Common myeloid progenitor, CD34-positive (primary cell): ENCODE data around the gene PIGQ.
A peak's percentile ranks its signal among the peaks of the same experiment; 100 is the strongest.

Source experiments
- CTCF ChIA-PET: fragments of 350-600 bp; sonication (Branson Sonifier 250); formaldehyde crosslinking; loops from one replicate; lab custom pipeline; 2021; ENCODE audit warnings: antibody characterized with exemption; lab: Charles Lee
- POLR2A ChIA-PET: fragments of 350-600 bp; sonication (Branson Sonifier 250); formaldehyde crosslinking; loops from one replicate; lab custom pipeline; 2021; ENCODE audit warnings: antibody characterized with exemption; lab: Charles Lee
- DNase-seq, 3 donors: peaks; one replicate each; pipeline versions ENCODE4 v3.0.0 to v3.0.0-alpha.2; 2013
- H3K27ac ChIP-seq, 2 experiments: 1 replicate in 1 of 2; 2 replicates in 1 of 2; pipeline ENCODE4 v1.7.0; 2013; ENCODE audit warnings: inconsistent platforms in 2 of 2, low read length in 2 of 2, mild to moderate bottlenecking in 2 of 2, low read depth in 1 of 2, moderate library complexity in 1 of 2; ENCODE audit not compliant: severe bottlenecking in 2 of 2, insufficient read depth in 1 of 2, poor library complexity in 1 of 2
- H3K27me3 ChIP-seq, 5 experiments: replicated peaks in 2 of 5; 1 replicate in 3 of 5; 2 replicates in 2 of 5; pipeline versions ENCODE4 v1.6.1 to v1.7.0; 2013; ENCODE audit warnings: low read length in 4 of 5, mild to moderate bottlenecking in 2 of 5, moderate library complexity in 2 of 5, inconsistent platforms in 1 of 5; ENCODE audit not compliant: insufficient read depth in 5 of 5, control insufficient read depth in 4 of 5
- H3K36me3 ChIP-seq, 4 experiments: 1 replicate in 2 of 4; 2 replicates in 2 of 4; pipeline versions ENCODE4 v1.6.1 to v1.7.0; 2013; ENCODE audit warnings: low read length in 3 of 4, control low read depth in 1 of 4, mild to moderate bottlenecking in 1 of 4; ENCODE audit not compliant: control insufficient read depth in 4 of 4, insufficient read depth in 4 of 4
- H3K4me1 ChIP-seq, 4 experiments: 1 replicate in 3 of 4; 2 replicates in 1 of 4; pipeline versions ENCODE4 v1.6.1 to v1.7.1; 2013; ENCODE audit warnings: low read length in 3 of 4, mild to moderate bottlenecking in 3 of 4, control low read depth in 1 of 4, inconsistent platforms in 1 of 4, moderate library complexity in 1 of 4; ENCODE audit not compliant: control insufficient read depth in 4 of 4, insufficient read depth in 4 of 4; ENCODE audit errors: control extremely low read depth in 1 of 4
- H3K4me3 ChIP-seq, 7 experiments: 1 replicate in 4 of 7; 2 replicates in 3 of 7; pipeline versions ENCODE4 v1.5.1 to v1.7.0; 2013; ENCODE audit warnings: mild to moderate bottlenecking in 7 of 7, low read length in 6 of 7, moderate library complexity in 6 of 7, inconsistent platforms in 2 of 7, low read depth in 2 of 7, control low read depth in 1 of 7; ENCODE audit not compliant: insufficient read depth in 4 of 7, control insufficient read depth in 1 of 7; ENCODE audit errors: extremely low read depth in 1 of 7
- H3K9me3 ChIP-seq, 5 experiments: 1 replicate in 4 of 5; 2 replicates in 1 of 5; pipeline versions ENCODE4 v1.6.1 to v1.7.1; 2013; ENCODE audit warnings: low read length in 4 of 5, mild to moderate bottlenecking in 2 of 5, inconsistent platforms in 1 of 5, low read depth in 1 of 5, moderate library complexity in 1 of 5; ENCODE audit not compliant: control insufficient read depth in 4 of 5, insufficient read depth in 2 of 5; ENCODE audit errors: control extremely low read depth in 1 of 5
- WGBS: methylation state at CpG from one replicate; pipeline ENCODE4 v1.1.5; 2013; ENCODE audit not compliant: insufficient coverage; 5-methylcytosine and 5-hydroxymethylcytosine counted together

The PIGQ gene

DNA sequence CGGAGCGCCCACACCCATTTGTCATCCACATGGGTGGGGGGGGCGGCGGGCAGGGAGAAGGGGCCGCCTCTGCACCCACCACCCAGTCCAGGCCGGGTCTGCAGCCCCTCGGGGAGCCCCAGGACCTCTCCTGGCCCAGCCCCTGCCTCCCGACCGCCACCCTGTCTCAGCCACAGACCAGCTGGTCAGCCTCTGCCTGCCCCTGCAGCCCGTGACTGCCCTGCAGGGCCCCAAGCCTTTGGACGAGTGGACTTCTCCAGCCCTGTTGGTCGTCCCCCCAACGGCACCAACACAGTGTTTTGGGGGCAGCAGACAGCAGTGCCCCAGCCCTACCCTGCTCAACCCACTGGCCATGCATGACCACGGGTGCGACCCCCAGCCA is 8.4 kb upstream of the PIGQ start:
- 87% methylated on average over 14 of the region's 15 CpGs for WGBS
- no peaks in the 10 kb centered on the region for H3K36me3 ChIP-seq
- H3K4me3 ChIP-seq: no peak overlapping the region
- H3K27me3 ChIP-seq: peaks cover 0 to 44% (median 9%) of the 10 kb centered on the region in 5 experiments
- no peak for DNase-seq
- H3K9me3 ChIP-seq: no peaks in the 10 kb centered on the region
- peaks cover 0 to 31% (median 25%) of the 10 kb centered on the region in 4 experiments for H3K4me1 ChIP-seq
- ChIA-PET CTCF (no interaction called here), POLR2A (no interaction called here)
- H3K27ac ChIP-seq: no peak overlapping the region

DNA sequence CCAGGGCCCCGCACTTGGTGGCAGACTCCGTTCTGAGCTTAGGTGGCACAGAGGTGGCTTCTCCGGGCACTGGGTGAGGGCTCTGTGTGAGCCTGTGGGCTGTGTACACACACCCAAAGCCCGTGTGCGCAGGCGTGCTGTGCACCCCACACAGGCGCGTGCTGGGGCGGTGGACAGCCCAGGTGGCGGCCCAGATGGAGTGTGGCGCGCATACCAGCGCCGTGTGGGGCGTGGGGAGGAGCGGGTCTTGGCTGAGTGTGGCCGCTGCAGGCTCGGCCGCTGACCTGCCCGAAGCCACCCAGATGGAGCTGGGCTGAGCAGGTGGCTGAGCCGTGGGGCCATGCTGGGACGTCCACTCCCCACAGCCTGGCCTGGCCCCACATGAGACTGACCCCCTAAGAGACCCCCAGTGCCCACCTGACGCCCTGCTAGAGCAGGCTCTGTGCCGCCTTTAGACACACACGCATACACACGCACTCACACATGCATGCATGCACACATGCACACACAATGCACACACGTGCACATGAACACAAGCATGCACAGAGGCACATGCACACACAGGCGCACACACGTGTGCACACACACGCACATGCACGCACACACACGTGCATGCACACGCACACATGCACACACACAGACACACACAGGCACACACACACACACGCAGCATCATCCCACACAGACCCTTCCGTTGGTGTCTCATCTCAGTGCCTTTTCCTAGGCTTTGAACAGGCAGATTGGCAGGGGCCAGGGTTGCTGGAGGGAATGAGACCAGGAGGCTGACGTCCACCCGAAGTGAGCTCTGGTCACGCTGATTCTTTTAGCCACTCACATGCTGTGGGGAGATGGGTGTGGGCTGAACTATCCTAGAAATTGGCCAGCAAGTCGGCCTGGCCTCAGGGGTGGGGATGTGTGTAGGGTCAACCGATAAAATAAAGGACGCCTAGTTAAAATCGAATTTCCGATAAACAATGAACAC is 7.5 kb upstream of the PIGQ start:
- CTCF ChIA-PET: no interaction called here
- H3K4me3 ChIP-seq: no peak overlapping the region
- peaks cover 0 to 39% (median 33%) of the 10 kb centered on the region in 4 experiments for H3K4me1 ChIP-seq
- no peak for DNase-seq
- WGBS: 94% methylated on average over 28 of the region's 43 CpGs
- H3K27ac ChIP-seq: no peak overlapping the region
- H3K9me3 ChIP-seq: no peaks in the 10 kb centered on the region
- POLR2A ChIA-PET: no interaction called here
- H3K36me3 ChIP-seq: no peaks in the 10 kb centered on the region
- H3K27me3 ChIP-seq: peaks cover 0 to 44% (median 9%) of the 10 kb centered on the region in 5 experiments

DNA sequence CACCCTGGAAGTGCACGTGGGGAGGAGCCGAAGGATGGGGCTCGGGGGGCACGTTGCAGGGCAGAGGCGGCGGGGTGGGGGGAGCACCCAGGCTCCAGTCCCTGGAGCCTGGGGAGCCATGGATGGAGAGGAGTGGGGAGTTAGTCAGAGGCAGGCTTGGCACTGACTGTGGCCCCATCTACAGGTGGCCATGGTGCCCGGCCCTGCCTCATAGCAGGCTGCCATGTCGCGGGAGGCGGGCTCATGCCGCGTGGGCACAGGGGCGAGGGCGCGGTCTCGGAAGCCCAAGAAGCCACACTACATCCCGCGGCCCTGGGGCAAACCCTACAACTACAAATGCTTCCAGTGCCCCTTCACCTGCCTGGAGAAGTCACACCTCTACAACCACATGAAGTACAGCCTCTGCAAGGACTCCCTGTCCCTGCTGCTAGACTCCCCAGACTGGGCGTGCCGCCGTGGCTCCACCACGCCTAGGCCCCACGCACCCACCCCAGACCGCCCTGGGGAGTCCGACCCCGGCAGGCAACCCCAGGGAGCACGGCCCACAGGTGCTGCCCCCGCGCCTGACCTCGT is 6.6 kb upstream of the PIGQ start:
- peaks cover 0 to 40% (median 32%) of the 10 kb centered on the region in 4 experiments for H3K4me1 ChIP-seq
- H3K9me3 ChIP-seq: no peaks in the 10 kb centered on the region
- ChIA-PET CTCF (no interaction called here), POLR2A (no interaction called here)
- peaks cover 0 to 44% (median 9%) of the 10 kb centered on the region in 5 experiments for H3K27me3 ChIP-seq
- no peak for DNase-seq
- no peak overlapping the region for H3K4me3 ChIP-seq
- 94% methylated on average over 8 of the region's 30 CpGs for WGBS
- no peak overlapping the region for H3K27ac ChIP-seq
- no peaks in the 10 kb centered on the region for H3K36me3 ChIP-seq

DNA sequence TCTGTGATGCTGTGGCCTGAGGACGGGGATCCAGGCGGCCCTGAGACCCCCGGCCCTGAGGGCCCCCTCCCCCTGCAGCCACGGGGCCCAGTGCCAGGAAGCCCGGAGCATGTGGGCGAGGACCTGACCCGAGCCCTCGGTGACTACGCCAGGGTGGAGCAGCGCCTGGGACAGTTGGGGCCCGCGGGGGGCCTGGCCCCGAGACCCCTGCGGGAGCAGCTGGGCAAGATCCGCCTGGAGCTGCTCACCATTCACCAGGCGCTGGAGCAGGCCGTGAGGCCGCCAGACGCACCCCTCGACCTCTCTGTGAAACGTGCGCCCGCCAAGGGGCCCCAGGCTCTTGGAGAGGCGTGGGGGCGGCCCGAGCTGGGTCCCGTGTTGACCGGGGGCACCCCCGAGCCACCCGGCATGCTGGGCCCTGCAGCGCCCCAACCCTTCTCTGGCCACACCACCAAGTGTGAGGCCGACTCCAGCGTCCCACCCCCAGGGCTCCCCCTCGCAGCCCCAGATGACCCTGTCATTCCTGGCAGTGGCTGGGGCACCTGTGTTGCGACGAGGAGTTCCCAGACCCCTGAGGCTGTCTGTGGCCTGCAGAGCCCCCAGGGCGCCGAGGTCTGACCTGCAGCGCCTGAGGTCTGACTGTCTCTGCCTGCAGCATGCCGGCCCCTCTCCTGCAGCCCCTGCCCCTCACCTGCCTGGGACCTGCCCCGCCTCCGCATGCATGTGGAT is 4.9 kb upstream of the PIGQ start:
- Histone ChIP-seq H3K4me3 (no peak overlapping the region), H3K36me3 (no peaks in the 10 kb centered on the region), H3K4me1 (peaks cover 0 to 45% (median 33%) of the 10 kb centered on the region in 4 experiments), H3K9me3 (no peaks in the 10 kb centered on the region), H3K27me3 (peaks cover 0 to 27% (median 7%) of the 10 kb centered on the region in 5 experiments), H3K27ac (no peak overlapping the region)
- POLR2A ChIA-PET: no interaction called here
- 97% methylated on average over 39 of the region's 42 CpGs for WGBS
- no peak for DNase-seq
- CTCF ChIA-PET: no interaction called here

DNA sequence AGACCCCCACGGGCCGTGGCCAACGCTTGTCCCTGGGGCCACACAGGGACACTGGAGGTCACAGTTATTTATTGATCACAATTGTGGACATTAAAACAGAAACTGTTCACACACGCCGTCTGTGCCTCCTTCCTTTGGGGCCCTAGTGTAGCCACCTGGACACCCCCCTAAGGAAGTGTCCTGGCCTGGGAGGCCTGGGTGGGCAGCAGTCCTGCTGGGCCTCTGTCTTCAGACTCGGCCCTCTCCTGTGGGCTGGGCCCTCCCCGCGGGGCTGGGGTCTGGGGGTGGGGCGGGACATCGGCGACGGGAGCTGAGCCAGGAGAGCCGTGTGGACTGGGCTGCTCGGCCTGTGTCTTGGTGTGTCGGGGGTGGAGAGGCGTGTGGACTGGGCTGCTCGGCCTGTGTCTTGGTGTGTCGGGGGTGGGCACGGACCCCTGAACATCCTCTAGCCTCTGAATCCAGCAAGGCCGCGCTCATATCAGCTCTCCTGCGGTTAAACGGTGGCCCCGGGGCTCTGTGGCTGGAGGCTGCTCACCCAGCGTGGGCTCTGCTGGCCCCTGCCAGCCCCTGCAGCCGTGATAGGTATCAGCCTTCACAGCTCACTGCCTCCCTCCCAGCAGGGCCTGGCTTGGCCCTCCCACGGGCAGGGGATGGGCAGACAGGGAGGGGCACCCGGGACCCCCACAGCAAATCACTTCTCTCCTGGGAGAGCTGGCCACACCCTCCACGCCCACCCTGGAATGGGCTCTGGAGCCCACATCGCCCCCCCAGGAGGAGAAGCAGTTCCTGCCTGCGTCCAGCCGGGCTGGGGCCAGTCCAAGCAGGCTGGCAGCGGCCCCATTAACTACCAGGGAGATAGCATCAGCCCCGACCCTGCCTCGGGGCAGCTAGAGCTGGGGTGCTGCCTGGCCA is 4.1 kb upstream of the PIGQ start:
- no peak for DNase-seq
- H3K36me3 ChIP-seq: no peaks in the 10 kb centered on the region
- H3K4me1 ChIP-seq: peaks cover 0 to 47% (median 34%) of the 10 kb centered on the region in 4 experiments
- no peaks in the 10 kb centered on the region for H3K9me3 ChIP-seq
- peak overlapping the region in 1 of 7 experiments; percentile 3 for H3K4me3 ChIP-seq
- H3K27ac ChIP-seq: no peak overlapping the region
- ChIA-PET CTCF (no interaction called here), POLR2A (interaction anchor here (0.6 kb wide), 1 partner anchor 33 kb away, joined by 3 read pairs; no protein-coding TSS in a partner anchor)
- H3K27me3 ChIP-seq: peaks cover 0 to 21% (median 6%) of the 10 kb centered on the region in 5 experiments
- WGBS: 98% methylated on average over 28 of the region's 35 CpGs
